ENCODE data around the gene NPDC1.

GRCh38 chr9:136994180-136994887, 51.6 kb downstream of the NPDC1 start:
- TF ChIP-seq, protein P1, sequence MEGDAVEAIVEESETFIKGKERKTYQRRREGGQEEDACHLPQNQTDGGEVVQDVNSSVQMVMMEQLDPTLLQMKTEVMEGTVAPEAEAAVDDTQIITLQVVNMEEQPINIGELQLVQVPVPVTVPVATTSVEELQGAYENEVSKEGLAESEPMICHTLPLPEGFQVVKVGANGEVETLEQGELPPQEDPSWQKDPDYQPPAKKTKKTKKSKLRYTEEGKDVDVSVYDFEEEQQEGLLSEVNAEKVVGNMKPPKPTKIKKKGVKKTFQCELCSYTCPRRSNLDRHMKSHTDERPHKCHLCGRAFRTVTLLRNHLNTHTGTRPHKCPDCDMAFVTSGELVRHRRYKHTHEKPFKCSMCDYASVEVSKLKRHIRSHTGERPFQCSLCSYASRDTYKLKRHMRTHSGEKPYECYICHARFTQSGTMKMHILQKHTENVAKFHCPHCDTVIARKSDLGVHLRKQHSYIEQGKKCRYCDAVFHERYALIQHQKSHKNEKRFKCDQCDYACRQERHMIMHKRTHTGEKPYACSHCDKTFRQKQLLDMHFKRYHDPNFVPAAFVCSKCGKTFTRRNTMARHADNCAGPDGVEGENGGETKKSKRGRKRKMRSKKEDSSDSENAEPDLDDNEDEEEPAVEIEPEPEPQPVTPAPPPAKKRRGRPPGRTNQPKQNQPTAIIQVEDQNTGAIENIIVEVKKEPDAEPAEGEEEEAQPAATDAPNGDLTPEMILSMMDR (IDR thresholded peaks at IDR 0.05): no peak
- no peak for TF ChIP-seq POLR2A (IDR thresholded peaks at IDR 0.05)
